Measurements from ENCODE around the gene CDH23. TPM values are rescaled to one million over a fixed set of nuclear protein-coding genes. Genes with fewer than 3 reads are reported as not detected.

The CDH23 gene
- polyA plus RNA-seq, 2 of the 4 experiments (the other 2 are of a cell fraction): 1.1 to 2.3 TPM

- FAIRE-seq (no peak), ATAC-seq (no peak; a peak in 1 of 6 replicates), DNase-seq (ENCODE audit: low read depth in 1 of 2, low spot score in 1 of 2) (no peak)
- TF ChIP-seq HOXB5 (CRISPR knock-in tag; IDR thresholded peaks at IDR 0.05) (no peak), GATA3 (IDR thresholded peaks at IDR 0.05; ENCODE audit: borderline replicate concordance) (no peak), HOXA7 (CRISPR knock-in tag; IDR thresholded peaks at IDR 0.05) (no peak), CBX2 (IDR thresholded peaks at IDR 0.05; ENCODE audit: borderline replicate concordance, low read depth) (no peak), POLR2AphosphoS2 (conservative IDR thresholded peaks at IDR 0.05; ENCODE audit: low read length) (no peak)
- TF ChIP-seq, protein P1, sequence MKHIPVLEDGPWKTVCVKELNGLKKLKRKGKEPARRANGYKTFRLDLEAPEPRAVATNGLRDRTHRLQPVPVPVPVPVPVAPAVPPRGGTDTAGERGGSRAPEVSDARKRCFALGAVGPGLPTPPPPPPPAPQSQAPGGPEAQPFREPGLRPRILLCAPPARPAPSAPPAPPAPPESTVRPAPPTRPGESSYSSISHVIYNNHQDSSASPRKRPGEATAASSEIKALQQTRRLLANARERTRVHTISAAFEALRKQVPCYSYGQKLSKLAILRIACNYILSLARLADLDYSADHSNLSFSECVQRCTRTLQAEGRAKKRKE (CRISPR knock-in tag; IDR thresholded peaks at IDR 0.05; ENCODE audit: low read depth): no peak
- Histone ChIP-seq H3K27ac (peak overlapping the region in 1 of 2 experiments; percentile 79; a peak in 4 of 6 replicates), H3K9me3 (no peaks in the 10 kb centered on the region), H3K4me1 (peaks cover 33% of the 10 kb centered on the region), H3K4me2 (no peak overlapping the region), H3K4me3 (no peak overlapping the region)
- ChIA-PET CTCF (interaction anchor here (0.6 to 6.1 kb wide), 15 partner anchors 8 to 401 kb away, joined by 3 to 31 read pairs (median 5); partner anchors contain the start of gene VSIR), POLR2A (no interaction called here)
- WGBS (ENCODE audit: missing lambda C conversion rate): 90% methylated on average over 10 of the region's 11 CpGs
These were observed 329.9 kb downstream of the CDH23 start for GRCh38 chr10:71726580-71727104.

GRCh38 chr10:71727105-71727737 lies 330.5 kb downstream of the CDH23 start:
- ATAC-seq (no peak), FAIRE-seq (no peak), DNase-seq (ENCODE audit: low read depth in 1 of 2, low spot score in 1 of 2) (no peak)
- POLR2A ChIA-PET: interaction anchor here (1.3 to 3.0 kb wide), 2 partner anchors 40 to 47 kb away, joined by 10 read pairs; partner anchors contain the start of gene VSIR
- Histone ChIP-seq H3K9me3 (no peaks in the 10 kb centered on the region), H3K4me2 (peak overlapping the region; percentile 71; the same call in 2 of the 3 replicates), H3K4me3 (no peak overlapping the region), H3K27ac (peak overlapping the region; percentile 38 to 79; a peak in 4 of 6 replicates), H3K4me1 (peaks cover 33% of the 10 kb centered on the region)
- CTCF ChIA-PET: interaction anchor here (0.6 to 6.1 kb wide), 8 partner anchors 10 to 400 kb away, joined by 3 to 31 read pairs (median 5); partner anchors contain the start of gene VSIR
- TF ChIP-seq BHLHE40 (IDR thresholded peaks at IDR 0.05; ENCODE audit: low read depth, low read length): no peak
- 90% methylated on average over 9 of the region's 12 CpGs for WGBS (ENCODE audit: missing lambda C conversion rate)

DNA sequence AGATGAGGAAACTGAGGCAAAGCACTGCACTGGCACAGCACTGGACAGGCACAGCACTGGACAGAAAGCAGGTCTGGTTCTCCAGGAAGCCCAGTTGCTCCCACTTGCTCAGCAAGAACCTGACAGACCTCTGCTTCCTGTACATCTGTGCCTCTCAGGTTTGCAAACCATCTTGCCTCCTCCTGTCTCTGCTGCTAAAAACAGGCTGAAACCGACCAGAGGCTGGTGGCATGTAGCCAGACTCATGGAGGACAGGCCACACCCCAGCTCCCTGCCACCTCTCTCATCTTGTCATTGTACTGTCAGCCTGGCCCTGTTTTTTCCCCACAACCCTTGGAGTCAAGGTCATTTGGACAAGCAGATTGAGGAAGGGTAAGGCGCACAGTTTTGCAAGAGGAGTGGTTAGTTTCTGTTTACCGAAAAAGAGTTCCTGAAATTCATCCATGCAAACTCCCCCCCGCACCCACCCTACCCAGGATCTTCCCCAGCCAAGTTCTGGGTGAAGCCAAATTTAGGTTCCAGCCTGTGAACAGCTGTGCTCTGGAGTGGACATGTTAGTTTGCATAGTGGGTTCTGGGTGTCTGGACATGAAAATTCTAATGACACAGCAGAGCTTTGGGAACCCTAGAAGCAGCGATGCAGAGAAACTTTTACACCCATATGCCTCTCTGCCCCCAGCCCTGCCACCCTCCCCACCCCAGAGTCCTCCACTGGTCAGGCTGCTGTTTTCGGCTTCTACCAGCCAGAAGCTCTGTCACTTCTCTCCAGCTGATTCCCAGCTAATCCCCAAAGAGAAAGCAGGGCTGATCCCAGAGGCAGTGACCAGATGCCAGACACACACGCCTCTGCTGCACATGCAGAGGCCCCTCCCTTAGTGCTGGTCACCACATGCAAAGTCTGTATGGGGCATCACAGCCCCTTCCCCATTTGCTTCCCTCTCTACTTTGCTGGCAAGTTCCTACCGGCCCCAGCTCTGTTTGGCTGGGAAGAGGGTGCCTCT lies 331.3 kb downstream of the CDH23 start:
- CTCF ChIA-PET: interaction anchor here (1.1 to 6.1 kb wide), 6 partner anchors 15 to 408 kb away, joined by 3 to 31 read pairs (median 4); partner anchors contain the start of genes SLC29A3 and VSIR
- DNase-seq (ENCODE audit: low read depth in 1 of 2, low spot score in 1 of 2): peak; percentile 19 to 42
- TF ChIP-seq FOXS1 (CRISPR knock-in tag; IDR thresholded peaks at IDR 0.05) (no peak), SREBF2 (IDR thresholded peaks at IDR 0.05) (no peak), RNF2 (IDR thresholded peaks at IDR 0.05; ENCODE audit: borderline replicate concordance, low read depth) (no peak), POLR2AphosphoS2 (conservative IDR thresholded peaks at IDR 0.05; ENCODE audit: low read length) (no peak), CHD4 (IDR thresholded peaks at IDR 0.05; ENCODE audit: borderline replicate concordance) (no peak), FOSB (CRISPR knock-in tag; IDR thresholded peaks at IDR 0.05) (no peak), SMC3 (IDR thresholded peaks at IDR 0.05) (no peak), POLR2A (IDR thresholded peaks at IDR 0.05; ENCODE audit: low read length) (no peak), EHMT2 (IDR thresholded peaks at IDR 0.05; ENCODE audit: low read depth) (no peak), NR3C1 (IDR thresholded peaks at IDR 0.05) (no peak), RCOR1 (IDR thresholded peaks at IDR 0.05; ENCODE audit: low read depth, low read length) (no peak)
- 63% methylated on average over 8 of the region's 8 CpGs for WGBS (ENCODE audit: missing lambda C conversion rate)
- Histone ChIP-seq H3K4me1 (peaks cover 33% of the 10 kb centered on the region), H3K4me2 (peak overlapping the region; percentile 71), H3K9me3 (no peaks in the 10 kb centered on the region), H3K27ac (peak overlapping the region; percentile 38 to 79; a peak in 4 of 6 replicates), H3K4me3 (no peak overlapping the region)
- FAIRE-seq: no peak
- peak in 1 of 2 experiments; percentile 18; a peak in 2 of 6 replicates for ATAC-seq
- POLR2A ChIA-PET: interaction anchor here (0.6 to 3.0 kb wide), 3 partner anchors 39 to 409 kb away, joined by 3 to 10 read pairs (median 10); partner anchors contain the start of genes SLC29A3 and VSIR

Data from A549 (cell line).